K562 (cell line): ENCODE measurements around the gene DCHS2. TPM values are rescaled to one million over a fixed set of nuclear protein-coding genes. Genes with fewer than 3 reads are reported as not detected.

Experiments
- BRD9 ChIP-seq: fragments of 450-650 bp; IDR thresholded peaks from 2 replicates; pipeline ENCODE4 v1.6.1; 2018; ENCODE audit warnings: low read depth; ENCODE audit not compliant: partially characterized antibody
- CUX1 ChIP-seq: fragments of 200-800 bp; sonication (Bioruptor generic); IDR thresholded peaks from 2 replicates; pipeline ENCODE4 v1.6.1; 2016; ENCODE audit warnings: missing genetic modification characterization, missing compliant biosample characterization
- FOXK2 ChIP-seq, 2 experiments: fragments of 450-650 bp; IDR thresholded peaks in 1 of 2; conservative IDR thresholded peaks in 1 of 2; 2 replicates each; pipeline ENCODE4 v1.6.1; 2016; ENCODE audit warnings: low read depth in 2 of 2, mild to moderate bottlenecking in 1 of 2
- HDAC1 ChIP-seq, 2 experiments: fragments of 450-650 bp; IDR thresholded peaks; 2 replicates each; pipeline ENCODE4 v1.6.1; 2016 to 2017; ENCODE audit warnings: inconsistent platforms in 1 of 2, mild to moderate bottlenecking in 1 of 2, moderate library complexity in 1 of 2
- KAT7 ChIP-seq: sonication (generic); formaldehyde crosslinking; IDR thresholded peaks from 2 replicates; pipeline ENCODE4 v1.8.0; 2022; ENCODE audit warnings: missing genetic modification reagents, mild to moderate bottlenecking, borderline replicate concordance
- L3MBTL2 ChIP-seq: fragments of 450-650 bp; IDR thresholded peaks from 2 replicates; pipeline ENCODE4 v1.6.1; 2016; ENCODE audit warnings: mild to moderate bottlenecking, moderate library complexity
- MTA2 ChIP-seq: fragments of 450-650 bp; IDR thresholded peaks from 2 replicates; pipeline ENCODE4 v1.6.1; 2016; ENCODE audit warnings: low read depth
- NR1H2 ChIP-seq: sonication (generic); formaldehyde crosslinking; IDR thresholded peaks from 2 replicates; pipeline ENCODE4 v1.4.0; 2020; ENCODE audit warnings: mild to moderate bottlenecking, missing genetic modification reagents
- RHOXF2B ChIP-seq: fragments of 250-450 bp; sonication (Bioruptor Pico); conservative IDR thresholded peaks from 2 replicates; pipeline ENCODE4 v1.5.1; 2021
- VEZF1 ChIP-seq: fragments of 200-800 bp; sonication (Bioruptor generic); IDR thresholded peaks from 2 replicates; pipeline ENCODE4 v1.6.1; 2017; ENCODE audit warnings: missing genetic modification characterization, missing compliant biosample characterization
- ZBTB8A ChIP-seq: fragments of 450-650 bp; IDR thresholded peaks from 2 replicates; pipeline ENCODE4 v1.6.1; 2018; ENCODE audit warnings: mild to moderate bottlenecking, moderate library complexity; ENCODE audit not compliant: partially characterized antibody
- ZC3H4 ChIP-seq: sonication (generic); formaldehyde crosslinking; IDR thresholded peaks from 2 replicates; pipeline ENCODE4 v1.9.0; 2021; ENCODE audit warnings: missing genetic modification reagents, borderline replicate concordance
- ZNF3 ChIP-seq: fragments of 250-450 bp; sonication (Bioruptor Pico); IDR thresholded peaks from 2 replicates; pipeline ENCODE4 v1.5.0; 2021; ENCODE audit warnings: mild to moderate bottlenecking, moderate library complexity
- polyA plus RNA-seq, 8 experiments: library from polyadenylated mRNA; depleted of rRNA in 4 of 8; stranded (reverse) in 5 of 8; unstranded in 3 of 8; fragments of >200 nt; fragmentation: Nextera tagmentation in 2 of 8; fragmentation: Illumina TruSeq in 1 of 8; extraction: Ambion mirVana in 2 of 8; extraction: Trizol in 1 of 8; gene quantifications; 2 replicates each; pipeline versions ENCODE4 v1.2.1 to v1.2.3, GENCODE V29; 2011 to 2014; ENCODE audit warnings: inconsistent platforms in 1 of 8, missing spikeins in 1 of 8
- total RNA-seq, 7 experiments: library from RNA; depleted of rRNA in 6 of 7; stranded (reverse); fragments of >200 nt in 6 of 7; fragmentation: Illumina TruSeq in 2 of 7; extraction: Trizol in 2 of 7; gene quantifications; 2 replicates each; pipeline versions ENCODE4 v1.2.1 to v1.2.3, GENCODE V29; 2011 to 2021; ENCODE audit warnings: low replicate concordance in 1 of 7
- TF ChIP-seq, protein P1 (sequence below): fragments of 450-650 bp; IDR thresholded peaks from 2 replicates; pipeline ENCODE4 v1.7.1; 2018; ENCODE audit warnings: mild to moderate bottlenecking, low read depth; ENCODE audit not compliant: partially characterized antibody
- TF ChIP-seq, protein P2 (sequence below): fragments of 250-450 bp; sonication (Bioruptor Pico); IDR thresholded peaks from 2 replicates; pipeline ENCODE4 v1.4.0; 2020; ENCODE audit warnings: borderline replicate concordance
- TF ChIP-seq, protein P3 (sequence below): sonication (generic); formaldehyde crosslinking; IDR thresholded peaks from 2 replicates; pipeline ENCODE4 v1.9.0; 2022; ENCODE audit warnings: mild to moderate bottlenecking, missing genetic modification reagents

Gene DCHS2
- total and polyA plus RNA-seq, 9 of the 15 experiments (the other 6 are each of a cell fraction or from before 2014, with no cell fraction given): 0.49 to 7.1 (median 5.3) TPM

DNA sequence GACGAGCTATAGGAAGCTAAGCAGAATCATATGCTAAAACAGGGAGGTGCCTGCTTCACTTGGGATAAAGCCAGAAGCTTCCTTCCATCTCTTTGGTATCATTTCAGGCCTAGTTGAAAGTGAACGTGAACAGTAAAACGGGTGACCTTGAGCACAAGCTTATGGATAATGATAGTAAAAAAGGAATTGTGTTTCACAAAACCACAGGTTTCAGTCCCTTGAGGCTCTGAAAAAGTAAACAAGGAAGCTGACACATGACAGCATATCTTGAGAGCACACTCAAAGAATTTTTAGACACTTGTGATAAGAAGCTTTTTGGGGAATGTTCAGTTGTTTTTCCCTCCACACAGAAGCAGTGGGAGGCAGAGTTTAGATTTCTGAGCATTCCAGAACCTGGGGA is 286.1 kb downstream of the DCHS2 start (continued):
- TF ChIP-seq CUX1 (no peak), VEZF1 (CRISPR knock-in tag) (no peak; the same call in 1 of the 2 replicates), KAT7 (CRISPR knock-in tag) (no peak), ZNF3 (CRISPR knock-in tag) (no peak), RHOXF2B (CRISPR knock-in tag) (no peak), L3MBTL2 (peak; percentile 29; the same call in 1 of the 2 replicates), ZBTB8A (no peak), NR1H2 (CRISPR knock-in tag) (no peak), HDAC1 (IDR thresholded peaks at IDR 0.05) (0 out of 4 replicates have a peak, but pooled peaks of 1 of the 2 experiments have one; percentile 44), FOXK2 (conservative IDR thresholded peaks at IDR 0.05 in 1 of 2, IDR thresholded peaks at IDR 0.05 in 1 of 2; ENCODE audit: low read depth in 2 of 2) (peak; percentile 94 to 98), MTA2 (peak; percentile 42), ZC3H4 (no peak), BRD9 (no peak)
- TF ChIP-seq, protein P1, sequence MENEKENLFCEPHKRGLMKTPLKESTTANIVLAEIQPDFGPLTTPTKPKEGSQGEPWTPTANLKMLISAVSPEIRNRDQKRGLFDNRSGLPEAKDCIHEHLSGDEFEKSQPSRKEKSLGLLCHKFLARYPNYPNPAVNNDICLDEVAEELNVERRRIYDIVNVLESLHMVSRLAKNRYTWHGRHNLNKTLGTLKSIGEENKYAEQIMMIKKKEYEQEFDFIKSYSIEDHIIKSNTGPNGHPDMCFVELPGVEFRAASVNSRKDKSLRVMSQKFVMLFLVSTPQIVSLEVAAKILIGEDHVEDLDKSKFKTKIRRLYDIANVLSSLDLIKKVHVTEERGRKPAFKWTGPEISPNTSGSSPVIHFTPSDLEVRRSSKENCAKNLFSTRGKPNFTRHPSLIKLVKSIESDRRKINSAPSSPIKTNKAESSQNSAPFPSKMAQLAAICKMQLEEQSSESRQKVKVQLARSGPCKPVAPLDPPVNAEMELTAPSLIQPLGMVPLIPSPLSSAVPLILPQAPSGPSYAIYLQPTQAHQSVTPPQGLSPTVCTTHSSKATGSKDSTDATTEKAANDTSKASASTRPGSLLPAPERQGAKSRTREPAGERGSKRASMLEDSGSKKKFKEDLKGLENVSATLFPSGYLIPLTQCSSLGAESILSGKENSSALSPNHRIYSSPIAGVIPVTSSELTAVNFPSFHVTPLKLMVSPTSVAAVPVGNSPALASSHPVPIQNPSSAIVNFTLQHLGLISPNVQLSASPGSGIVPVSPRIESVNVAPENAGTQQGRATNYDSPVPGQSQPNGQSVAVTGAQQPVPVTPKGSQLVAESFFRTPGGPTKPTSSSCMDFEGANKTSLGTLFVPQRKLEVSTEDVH: no peak
- TF ChIP-seq, protein P2, sequence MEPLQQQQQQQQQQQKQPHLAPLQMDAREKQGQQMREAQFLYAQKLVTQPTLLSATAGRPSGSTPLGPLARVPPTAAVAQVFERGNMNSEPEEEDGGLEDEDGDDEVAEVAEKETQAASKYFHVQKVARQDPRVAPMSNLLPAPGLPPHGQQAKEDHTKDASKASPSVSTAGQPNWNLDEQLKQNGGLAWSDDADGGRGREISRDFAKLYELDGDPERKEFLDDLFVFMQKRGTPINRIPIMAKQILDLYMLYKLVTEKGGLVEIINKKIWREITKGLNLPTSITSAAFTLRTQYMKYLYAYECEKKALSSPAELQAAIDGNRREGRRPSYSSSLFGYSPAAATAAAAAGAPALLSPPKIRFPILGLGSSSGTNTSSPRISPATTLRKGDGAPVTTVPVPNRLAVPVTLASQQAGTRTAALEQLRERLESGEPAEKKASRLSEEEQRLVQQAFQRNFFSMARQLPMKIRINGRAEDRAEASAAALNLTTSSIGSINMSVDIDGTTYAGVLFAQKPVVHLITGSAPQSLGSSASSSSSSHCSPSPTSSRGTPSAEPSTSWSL (CRISPR knock-in tag): no peak
- TF ChIP-seq, protein P3, sequence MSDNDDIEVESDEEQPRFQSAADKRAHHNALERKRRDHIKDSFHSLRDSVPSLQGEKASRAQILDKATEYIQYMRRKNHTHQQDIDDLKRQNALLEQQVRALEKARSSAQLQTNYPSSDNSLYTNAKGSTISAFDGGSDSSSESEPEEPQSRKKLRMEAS: no peak
